ENCODE data around the gene PDCD6IP.

DNA sequence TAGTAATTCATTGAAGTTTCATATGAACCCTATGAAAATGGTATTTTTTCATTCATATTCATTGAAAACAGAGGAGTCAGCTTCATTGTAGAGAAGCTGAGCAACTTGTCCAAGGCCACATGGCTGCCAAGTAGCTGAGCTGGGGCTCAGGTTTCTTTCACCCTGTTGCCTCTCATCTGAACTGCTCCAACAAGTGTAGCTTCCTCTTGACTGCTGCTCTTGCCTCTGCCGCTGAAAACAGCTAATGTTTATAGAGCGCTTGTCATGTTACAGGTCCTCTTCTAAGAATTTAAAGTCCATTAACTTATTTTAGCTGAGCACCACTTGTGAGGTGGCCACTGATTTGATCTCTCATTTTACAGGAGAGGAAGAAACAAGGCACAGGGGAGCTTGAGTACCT lies 81.1 kb downstream of the PDCD6IP start:
- no peak for TF ChIP-seq POLR2A (IDR thresholded peaks at IDR 0.05)
- TF ChIP-seq, protein P1, sequence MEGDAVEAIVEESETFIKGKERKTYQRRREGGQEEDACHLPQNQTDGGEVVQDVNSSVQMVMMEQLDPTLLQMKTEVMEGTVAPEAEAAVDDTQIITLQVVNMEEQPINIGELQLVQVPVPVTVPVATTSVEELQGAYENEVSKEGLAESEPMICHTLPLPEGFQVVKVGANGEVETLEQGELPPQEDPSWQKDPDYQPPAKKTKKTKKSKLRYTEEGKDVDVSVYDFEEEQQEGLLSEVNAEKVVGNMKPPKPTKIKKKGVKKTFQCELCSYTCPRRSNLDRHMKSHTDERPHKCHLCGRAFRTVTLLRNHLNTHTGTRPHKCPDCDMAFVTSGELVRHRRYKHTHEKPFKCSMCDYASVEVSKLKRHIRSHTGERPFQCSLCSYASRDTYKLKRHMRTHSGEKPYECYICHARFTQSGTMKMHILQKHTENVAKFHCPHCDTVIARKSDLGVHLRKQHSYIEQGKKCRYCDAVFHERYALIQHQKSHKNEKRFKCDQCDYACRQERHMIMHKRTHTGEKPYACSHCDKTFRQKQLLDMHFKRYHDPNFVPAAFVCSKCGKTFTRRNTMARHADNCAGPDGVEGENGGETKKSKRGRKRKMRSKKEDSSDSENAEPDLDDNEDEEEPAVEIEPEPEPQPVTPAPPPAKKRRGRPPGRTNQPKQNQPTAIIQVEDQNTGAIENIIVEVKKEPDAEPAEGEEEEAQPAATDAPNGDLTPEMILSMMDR (IDR thresholded peaks at IDR 0.05), result no peak
